GM21367 (cell line): ENCODE results near the gene SUSD6.

Experiments
- ATAC-seq: cut with Tn5 transposase; IDR thresholded peaks from one replicate; pipeline ENCODE4 v1.9.1; 2021; ENCODE audit not compliant: unreplicated experiment

SUSD6 gene

DNA sequence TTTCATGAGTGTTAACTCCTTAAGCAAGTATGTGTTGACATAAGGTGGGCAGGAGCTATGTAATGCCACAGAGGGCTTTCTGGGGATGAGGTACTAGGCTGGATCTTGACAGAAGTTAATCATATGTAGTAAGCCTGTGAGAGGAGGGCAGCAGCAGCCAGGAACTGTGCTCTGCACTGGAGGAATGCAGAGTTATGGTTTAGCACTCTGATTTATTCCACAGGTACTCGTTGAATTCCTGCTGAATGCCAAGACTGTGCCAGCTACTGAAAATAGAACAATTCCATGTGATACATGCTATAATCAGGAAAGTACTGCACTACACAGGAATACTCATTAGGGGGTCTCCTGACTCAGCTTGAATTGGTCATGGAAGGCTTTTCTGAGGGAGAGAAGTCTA is 58.7 kb downstream of the SUSD6 start:
- ATAC-seq = no peak

DNA sequence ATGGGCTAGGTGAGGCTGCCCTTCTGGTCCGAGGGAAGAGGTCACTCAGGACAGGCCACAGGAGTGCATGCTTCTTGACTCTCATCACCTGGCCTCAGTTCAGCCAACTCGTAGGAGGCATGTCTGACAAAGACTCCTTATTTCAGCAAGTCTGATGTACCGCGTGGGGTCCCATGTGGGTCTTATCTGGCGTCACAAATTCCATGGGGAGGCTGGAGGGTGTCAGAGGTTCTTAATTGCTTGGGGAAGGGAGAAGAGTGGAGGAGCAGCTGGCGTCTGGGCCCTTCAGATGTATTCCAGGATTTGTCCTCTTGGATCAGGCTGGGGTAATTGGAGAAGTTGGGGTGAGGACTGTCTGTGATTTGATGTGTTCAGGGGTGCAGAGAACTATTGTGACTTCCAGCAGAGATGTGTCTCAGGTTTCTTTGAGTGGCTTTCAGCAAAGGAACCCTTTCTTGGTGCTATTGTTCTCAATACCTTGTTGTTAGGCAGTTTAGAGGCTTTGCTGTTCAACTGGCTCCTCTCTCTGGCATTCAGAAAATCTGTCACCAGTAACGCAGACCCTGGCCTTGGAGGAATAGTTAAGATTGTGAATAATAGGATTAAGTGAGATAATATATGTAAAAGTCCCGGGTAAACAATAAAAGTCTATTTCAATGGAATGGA is 60.1 kb downstream of the SUSD6 start:
- ATAC-seq = no peak

DNA sequence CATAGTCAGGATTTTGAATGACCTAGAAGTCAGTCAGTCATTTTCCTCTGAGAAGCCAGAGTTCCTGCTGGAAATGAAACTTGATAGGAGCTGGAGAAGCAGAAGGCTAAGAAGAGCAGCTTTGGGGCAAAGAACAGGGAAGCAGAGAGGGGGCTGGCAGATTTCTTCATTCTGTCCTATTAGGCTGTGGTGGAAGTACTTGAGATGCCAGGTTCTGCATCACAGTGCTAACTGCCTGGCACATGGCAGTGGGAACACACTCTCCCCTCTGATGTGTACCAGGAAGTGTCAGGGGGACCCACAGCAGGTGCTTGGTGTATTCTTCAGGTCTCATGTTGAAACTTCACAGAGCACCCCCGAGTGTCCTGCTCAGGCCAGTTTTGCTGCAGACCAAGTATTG is 61.0 kb downstream of the SUSD6 start:
- no peak for ATAC-seq

DNA sequence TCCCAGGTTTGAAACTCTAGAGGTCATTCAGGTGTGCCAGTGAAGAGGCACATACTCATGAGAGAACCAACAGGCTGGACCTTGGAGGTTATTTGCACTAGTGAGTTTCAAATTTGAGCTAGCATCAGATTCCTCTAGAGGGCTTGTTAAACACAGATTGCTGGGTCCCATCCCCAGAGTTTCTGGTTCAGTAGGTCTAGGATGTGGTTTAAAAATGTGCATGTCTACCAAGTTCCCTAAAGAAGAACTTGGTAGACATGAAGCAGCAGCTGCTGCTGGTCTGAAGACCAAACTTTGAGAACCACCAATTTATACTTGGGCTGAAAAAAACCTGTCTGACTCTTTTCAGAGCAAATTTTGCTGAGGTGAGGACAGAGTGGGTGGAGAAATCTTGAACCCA is 61.7 kb downstream of the SUSD6 start:
- ATAC-seq = peak; percentile 33

DNA sequence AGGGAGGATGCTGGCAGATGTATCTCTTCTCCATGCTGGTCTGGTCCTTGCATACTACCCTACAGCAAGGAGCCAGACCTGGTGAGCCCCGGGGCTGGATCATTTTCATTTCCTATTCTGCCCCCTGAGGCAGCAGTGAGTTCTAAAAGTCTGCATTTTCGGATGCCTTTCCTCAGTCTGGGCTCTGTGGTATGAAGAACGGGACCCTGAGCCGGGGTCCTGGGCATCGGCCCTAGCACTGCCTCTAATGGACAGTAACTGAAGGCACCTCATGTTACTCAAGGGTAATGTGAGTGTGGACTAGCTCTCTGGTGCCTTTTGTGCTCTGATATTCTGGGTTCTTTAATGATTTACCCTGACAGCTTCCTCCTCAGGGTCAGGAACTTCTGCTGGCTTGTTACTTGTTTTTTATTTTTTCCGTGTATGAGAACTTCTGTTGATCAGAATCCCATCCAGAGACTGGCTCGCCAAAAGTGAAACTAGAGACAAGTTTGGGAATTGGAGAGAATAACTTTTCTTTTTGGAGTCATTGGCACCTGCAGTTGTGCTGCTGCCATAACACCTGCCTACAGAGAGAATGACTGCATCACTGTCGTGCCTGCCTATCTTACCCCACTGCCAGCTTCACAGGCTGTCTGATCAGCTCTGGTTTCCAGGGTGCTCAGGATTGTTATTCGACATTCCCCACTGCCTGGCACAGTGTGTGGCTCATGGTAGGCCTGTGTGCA is 62.3 kb downstream of the SUSD6 start:
- ATAC-seq = peak; percentile 18

DNA sequence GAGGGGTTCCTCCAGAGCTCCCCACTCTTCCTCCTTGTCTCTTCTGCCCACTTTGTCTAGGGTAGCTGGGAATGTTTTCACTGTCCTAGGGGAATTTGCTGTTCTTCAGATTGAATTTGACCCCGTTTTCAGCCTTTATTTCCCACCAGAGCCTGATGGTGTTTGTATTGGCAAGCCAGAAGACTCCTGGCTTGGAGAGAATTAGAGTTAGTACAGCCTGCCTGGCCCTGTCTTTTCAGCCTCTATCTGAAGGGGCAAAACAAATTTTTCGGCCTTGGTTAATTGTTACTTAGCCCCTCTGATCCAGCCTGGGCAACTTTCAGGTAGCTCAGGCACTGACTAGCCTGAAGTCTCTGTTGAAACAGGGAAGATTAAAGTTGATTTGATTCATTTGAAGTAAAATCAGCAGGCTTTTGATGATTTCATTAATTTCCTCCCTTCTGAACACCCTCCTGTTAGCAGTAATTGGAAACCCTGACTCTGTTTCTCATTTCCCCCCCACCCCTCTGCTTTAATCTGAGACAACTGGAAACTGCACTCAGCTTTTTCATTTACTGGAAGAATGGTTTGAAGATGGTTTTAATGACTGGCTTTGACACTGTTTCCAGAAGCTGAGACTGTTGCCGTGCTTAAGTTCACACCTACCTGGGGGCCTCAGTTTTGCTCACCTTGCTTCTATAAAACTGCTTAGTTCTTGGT is 63.3 kb downstream of the SUSD6 start:
- no peak for ATAC-seq

DNA sequence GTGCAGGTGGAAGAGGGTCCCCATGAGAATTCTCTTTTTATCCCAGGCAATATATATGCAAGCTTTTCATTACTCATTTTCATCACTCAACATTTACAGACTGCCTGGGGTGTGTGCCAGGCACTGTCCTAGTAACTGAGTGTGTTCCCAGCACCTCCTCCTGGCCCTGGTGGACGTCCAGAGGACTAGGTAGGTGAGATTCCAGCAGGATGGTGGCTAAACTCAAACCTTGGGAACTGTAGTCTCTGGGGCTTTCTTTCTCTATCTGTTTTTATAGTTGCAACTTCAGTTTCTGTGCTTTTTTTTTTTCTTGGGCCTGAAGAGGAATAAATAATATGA is 63.8 kb downstream of the SUSD6 start:
- no peak for ATAC-seq

DNA sequence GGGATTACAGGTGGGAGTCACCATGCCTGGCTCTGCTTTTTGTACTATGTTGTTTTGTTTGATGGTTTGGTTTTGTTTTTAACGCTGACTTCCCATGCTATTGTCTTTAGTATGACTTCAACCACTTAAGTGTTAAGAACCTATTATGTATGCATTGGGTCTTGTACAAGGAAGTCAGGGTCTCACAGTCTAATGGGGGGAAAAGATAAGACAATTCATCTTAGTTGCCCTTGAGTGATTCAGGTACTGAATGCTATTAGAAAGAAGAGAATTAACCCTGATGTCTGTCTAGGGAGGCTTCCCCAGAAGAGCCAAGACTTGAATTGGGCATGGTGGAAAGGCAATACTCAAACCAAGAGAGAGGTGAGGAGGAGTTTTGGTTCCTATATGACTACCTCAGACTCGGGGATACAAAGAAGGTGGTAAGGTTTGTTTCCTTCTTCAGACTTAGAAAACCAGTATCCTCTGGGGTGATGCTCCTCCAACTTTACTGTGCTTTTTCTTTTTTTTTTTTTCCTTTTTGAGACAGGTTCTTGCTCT is 64.6 kb downstream of the SUSD6 start:
- peak; percentile 73 for ATAC-seq

DNA sequence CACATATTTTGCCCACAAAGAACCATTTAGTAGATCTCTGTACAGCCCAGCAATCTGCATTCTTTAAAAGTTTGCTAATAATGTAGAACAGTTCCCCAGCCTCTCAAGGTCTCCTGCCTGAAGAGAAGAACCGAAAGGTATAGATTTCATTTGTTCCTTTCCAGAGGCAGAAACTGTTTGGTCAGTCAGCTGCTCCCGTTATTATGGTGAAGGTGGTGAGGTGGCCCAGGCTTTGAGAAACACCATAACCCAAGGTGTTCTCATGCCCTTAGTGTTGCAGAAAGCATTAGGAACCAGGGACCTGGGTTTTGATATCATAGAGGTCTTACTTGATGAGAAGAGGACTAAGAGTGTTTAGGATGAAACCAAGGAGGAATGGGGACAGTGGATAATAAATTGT is 65.3 kb downstream of the SUSD6 start:
- ATAC-seq = no peak

DNA sequence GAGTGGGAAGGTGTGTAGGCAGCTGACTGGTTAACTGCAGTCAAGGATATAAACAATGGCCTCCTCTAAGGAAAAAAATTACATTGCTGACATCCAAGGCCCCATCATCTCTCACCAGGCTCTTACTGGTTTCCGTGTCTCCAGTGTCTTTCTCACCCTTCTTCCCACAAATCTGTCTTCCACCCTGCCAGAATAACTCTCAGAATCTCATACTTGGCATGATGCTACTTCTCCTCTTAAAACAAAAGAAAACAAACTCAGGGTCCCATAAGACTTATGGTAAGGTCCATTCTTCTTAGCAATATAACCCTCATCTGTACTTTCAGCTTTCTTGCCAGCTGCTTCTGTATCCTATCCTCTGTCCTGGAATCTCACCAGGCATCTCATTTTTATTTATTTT is 68.9 kb downstream of the SUSD6 start:
- no peak for ATAC-seq

DNA sequence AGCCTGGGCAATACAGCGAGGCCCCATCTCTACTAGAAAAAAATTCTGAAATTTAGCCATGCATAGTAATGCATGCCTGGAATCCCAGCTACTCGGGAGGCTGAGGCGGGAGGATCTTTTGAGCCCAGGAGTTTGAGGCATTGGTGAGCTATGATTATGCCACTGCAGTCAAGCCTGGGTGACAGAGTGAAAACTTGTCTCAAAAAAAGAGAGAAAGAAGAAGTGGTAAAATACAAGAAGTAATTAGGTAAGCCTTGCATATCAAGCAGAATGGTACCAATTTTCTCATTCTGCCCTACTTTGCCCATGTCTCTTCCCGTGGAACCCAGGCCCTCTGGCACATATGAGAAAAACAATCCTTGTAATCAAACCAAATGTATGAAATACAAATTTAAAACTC is 70.7 kb downstream of the SUSD6 start:
- ATAC-seq = no peak

DNA sequence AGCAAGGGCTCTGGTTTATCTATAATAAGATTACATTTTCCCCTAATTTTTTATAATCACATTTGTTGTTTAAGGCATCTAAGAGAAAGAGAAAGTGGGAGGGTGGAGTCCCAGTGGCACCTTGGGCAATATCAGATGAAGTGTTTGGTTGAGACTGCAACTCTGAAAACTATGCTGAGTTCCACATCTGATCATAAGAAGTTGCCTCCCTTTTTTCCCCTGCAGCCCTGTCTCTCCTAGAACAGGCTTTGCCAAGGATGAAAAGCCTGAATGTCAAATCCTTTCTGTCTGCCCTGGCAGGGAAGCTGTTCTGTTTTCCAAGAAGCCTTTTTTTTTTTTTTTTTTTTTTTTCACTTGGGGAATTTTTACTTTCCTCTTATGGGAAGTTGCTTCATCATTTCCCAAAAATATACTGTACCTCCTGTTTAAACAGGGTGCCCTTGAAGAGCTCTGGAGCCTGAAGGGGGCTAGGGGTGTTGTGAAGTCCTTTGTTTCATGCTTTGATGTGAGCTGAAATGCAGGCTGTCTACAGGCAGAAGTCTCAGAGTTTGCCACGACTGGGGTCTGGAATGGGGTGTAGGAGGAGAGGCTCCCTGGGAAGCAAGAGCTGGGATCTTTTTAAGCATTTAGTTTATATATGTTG is 71.3 kb downstream of the SUSD6 start:
- no peak for ATAC-seq

DNA sequence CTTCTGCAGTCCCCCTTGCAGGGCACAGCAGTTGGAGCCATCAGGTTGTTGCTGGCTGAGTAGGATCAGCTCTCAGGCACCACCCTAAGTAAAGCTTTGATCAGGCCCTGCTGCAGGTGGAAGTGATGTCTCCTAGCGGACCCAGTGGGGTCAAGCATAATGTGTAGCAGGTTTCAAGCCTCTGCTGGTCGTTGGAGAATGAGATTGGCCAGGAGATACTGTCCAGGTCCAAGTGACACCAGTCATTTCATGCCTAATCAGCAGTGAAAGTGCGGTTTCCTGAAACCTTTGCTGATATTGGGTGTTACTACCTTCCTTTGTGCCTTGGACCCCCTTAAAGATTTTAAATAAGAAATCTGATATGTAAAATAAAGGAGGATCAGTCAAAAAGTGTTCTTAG is 72.6 kb downstream of the SUSD6 start:
- ATAC-seq = peak; percentile 47

DNA sequence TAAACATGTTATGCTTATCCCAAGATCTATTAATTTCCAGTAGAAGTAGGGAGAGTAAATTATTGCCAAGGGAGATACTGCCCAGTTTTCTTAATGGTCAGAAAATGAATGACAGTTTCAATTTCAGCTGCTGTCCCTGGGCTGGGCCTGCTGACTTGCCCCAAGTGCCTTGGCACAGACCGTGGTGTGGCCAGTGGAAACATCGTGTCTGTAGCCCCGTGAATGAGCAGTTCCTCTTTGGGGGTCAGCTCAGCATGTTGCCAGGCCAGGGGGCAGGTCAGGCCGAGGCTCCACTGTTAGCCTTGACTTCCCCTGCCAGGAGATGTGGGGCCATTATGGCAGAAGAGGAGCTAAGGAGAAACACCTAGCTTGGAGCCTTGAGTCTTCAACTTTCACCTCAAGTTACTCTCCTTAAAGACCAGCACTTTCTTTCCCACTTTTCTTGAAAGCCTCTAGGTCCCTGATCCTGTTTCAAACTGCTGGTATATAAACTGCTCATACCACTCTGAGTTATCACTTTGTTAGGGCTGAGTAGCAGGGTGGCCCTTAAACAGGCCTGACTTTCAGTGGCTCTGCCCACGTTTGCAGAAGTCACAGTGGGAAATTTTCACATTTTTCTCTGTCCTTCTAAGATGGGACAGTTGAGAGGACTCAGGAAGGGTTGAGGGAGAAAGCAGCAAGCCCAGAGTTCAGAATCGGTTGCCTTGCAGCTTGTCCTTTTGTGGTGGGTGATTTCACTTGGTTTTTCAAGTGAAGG is 73.2 kb downstream of the SUSD6 start:
- ATAC-seq = no peak

DNA sequence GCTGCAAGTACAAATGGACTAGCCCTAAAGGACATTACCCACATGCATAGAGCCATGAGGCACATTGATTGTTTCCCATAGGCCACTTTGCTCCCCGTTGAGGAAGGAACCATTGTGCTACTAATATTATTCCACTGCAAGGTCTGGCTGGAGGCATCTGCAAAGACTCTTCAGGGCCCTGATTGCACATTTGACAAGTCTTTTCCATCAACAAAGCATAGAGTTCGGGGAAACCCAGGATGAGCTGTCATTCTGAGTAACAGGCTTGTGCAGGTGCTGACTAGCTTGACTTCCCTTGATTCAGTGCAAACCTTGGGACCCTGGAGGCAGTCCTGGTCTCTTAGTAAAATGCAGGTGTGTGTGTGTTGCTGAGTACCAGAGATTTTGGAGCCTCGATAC is 73.8 kb downstream of the SUSD6 start:
- no peak for ATAC-seq

DNA sequence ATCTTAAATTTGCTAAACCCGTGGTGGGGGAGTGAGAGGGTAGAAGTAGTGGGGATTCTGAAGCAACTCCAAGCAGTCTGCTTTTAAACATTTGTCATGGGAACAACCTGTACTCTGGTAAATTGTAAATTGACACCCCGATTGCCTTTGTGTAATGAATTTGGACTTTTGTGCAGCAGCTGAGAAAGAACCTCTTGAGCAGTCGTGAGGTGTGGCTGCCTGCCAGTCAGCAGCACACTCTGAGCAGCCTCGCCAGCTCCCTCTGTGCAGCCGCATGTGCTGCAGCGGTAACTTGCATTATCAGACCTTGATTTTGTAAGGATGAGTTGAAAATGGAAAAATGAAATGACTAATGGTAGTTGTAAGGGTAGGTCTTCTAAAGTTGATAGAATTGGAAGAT is 74.3 kb downstream of the SUSD6 start:
- no peak for ATAC-seq

DNA sequence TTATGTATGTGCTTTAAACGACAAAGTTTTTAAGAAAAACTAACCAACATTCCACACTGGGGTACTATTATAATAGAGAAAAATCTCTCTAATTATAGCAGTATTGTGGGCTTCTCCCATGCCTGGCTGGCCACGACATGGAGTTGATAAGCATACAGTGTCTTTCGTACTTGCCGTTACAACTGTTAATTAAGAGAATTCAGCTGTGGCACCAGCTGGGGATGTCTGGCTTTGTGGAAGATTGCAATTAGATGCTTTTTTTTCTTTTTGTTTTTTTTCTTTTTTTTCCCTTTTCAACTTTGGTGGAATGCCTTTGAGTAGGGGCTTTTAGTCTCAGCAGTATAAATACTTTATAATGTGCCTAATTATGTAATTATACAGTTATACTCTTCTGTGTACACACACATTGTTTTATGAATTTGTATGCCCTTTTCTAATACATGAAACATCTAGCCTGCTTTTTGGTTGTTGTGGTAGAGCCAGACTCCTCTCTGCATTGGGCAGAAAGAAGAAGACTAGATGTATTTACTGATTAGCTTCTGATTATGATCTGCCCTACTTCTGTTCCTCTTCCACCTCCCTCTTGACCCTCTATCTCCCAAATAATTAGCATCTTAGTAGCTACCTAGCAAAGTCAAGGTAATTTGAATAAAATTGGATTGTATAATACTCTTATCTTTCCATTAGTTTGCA is 76.4 kb downstream of the SUSD6 start:
- no peak for ATAC-seq

DNA sequence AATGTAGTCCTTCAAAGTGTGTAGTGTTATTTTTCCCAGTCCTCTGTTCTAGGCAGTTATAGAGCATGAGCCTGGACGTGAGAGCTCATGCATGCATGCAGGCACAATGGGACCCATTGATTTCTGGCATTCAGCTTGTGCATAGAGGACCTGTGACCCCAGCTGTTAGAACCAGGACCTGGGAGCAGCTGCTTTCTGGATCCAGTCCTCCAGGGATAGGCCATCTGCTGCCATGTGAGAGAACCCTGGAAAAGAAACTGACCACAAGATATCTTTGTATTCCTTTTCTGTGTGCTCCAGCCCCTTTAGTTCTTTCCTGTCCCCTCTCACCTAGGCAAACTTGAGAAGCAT is 76.9 kb downstream of the SUSD6 start:
- ATAC-seq = no peak

DNA sequence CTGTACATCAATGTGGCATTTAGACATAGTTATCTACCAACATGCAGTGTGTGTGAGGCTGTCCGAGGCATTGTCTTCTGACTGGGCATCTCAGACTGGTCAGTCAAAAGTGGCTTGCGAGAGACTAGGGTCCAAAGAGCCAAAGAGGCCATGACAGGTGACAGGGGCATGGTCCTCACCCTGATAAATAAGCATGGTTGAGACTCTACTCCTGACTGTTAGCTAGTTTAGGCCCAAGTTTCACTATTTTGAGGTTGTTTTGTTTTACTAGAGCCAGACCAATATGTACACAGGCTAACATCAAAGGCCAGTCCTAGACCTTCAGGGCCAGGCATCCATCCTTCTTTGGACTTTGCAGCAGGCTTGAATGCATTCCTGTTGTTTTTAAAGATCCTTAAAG is 78.6 kb downstream of the SUSD6 start:
- ATAC-seq = no peak

DNA sequence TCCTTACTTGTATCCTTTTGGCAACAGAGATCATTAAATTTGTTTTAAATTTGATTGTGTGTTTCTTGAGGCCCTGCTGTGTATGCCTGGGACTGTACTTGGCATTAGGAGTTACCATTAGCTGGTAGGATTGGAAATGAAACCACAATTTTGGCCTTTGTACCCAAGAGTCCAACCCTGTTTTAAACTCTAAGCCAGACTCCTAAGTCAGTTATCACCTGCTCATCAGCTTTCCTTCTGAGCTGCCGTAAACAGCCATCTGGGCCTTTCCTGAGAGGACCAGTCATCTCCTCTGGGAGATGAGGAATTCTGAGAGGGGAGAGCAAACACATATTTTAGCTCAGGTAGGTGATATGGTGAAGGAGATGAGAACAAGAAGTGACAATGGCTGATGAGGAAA is 81.2 kb downstream of the SUSD6 start:
- no peak for ATAC-seq
